ENCODE results near the gene ZNF396. TPM values are rescaled to one million over a fixed set of nuclear protein-coding genes. Genes with fewer than 3 reads are reported as not detected.

ZNF396 gene
- total RNA-seq, 1 donor from 2014 or later: 2.2 TPM

- CTCF ChIA-PET: no interaction called here
Measured at GRCh38 chr18:35376393-35376741, 770 bp downstream of the ZNF396 start.

DNA sequence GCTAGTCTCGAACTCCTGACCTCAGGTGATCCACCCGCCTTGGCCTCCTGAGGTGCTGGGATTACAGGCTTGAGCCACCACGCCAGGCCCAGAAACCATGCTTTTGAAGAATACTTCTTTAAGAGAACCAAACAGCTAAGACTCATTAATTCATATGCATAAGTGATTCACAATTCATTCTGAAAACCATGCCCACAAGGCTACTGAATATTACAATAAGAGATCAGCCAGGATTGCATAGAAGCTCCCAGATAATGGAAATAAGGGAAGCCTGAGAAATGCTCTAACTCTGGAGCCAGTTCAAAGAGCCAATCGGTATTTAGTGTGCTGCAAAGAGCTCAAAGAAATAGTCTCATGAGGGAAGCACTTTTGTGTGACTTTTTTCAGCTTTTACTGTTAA lies 2.4 kb downstream of the ZNF396 start:
- Mint-ChIP-seq H3K27me3 (no peaks in the 10 kb centered on the region), H3K9me3 (no peaks in the 10 kb centered on the region), H3K36me3 (ENCODE audit: low read depth) (no peaks in the 10 kb centered on the region), H3K4me3 (peak overlapping the region; percentile 16), H3K27ac (no peak overlapping the region), H3K4me1 (peaks cover 11% of the 10 kb centered on the region)
- no peak for ATAC-seq (ENCODE audit: low read depth)
- DNase-seq: no peak
- ChIA-PET POLR2A (interaction anchor here (1.2 kb wide), 1 partner anchor 134 kb away, joined by 3 read pairs; the partner anchor contains the start of gene ZNF397), CTCF (interaction anchor here (1.2 to 1.7 kb wide), 3 partner anchors 9 to 143 kb away, joined by 3 to 4 read pairs (median 4); no protein-coding TSS in a partner anchor)
- intact Hi-C loops (cut with micrococcal nuclease): loop anchor here (5.0 kb wide), 1 partner anchor 693 kb away; the partner anchor contains the start of gene RPRD1A
- TF ChIP-seq, protein P1, sequence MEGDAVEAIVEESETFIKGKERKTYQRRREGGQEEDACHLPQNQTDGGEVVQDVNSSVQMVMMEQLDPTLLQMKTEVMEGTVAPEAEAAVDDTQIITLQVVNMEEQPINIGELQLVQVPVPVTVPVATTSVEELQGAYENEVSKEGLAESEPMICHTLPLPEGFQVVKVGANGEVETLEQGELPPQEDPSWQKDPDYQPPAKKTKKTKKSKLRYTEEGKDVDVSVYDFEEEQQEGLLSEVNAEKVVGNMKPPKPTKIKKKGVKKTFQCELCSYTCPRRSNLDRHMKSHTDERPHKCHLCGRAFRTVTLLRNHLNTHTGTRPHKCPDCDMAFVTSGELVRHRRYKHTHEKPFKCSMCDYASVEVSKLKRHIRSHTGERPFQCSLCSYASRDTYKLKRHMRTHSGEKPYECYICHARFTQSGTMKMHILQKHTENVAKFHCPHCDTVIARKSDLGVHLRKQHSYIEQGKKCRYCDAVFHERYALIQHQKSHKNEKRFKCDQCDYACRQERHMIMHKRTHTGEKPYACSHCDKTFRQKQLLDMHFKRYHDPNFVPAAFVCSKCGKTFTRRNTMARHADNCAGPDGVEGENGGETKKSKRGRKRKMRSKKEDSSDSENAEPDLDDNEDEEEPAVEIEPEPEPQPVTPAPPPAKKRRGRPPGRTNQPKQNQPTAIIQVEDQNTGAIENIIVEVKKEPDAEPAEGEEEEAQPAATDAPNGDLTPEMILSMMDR (IDR thresholded peaks at IDR 0.05): no peak

More at GRCh38 chr18:35376393-35376741, 770 bp downstream of the ZNF396 start:
- Mint-ChIP-seq H3K36me3 (ENCODE audit: low read depth) (no peaks in the 10 kb centered on the region), H3K27ac (peak overlapping the region; percentile 47), H3K4me1 (peaks cover 11% of the 10 kb centered on the region), H3K27me3 (no peaks in the 10 kb centered on the region), H3K9me3 (no peaks in the 10 kb centered on the region), H3K4me3 (peak overlapping the region; percentile 89)
- DNase-seq (peak; percentile 44), ATAC-seq (ENCODE audit: low read depth) (peak; percentile 73)
- intact Hi-C loops (cut with micrococcal nuclease): loop anchor here (5.0 kb wide), 1 partner anchor 691 kb away; the partner anchor contains the start of gene RPRD1A
- TF ChIP-seq, protein P1 (IDR thresholded peaks at IDR 0.05): no peak
- POLR2A ChIA-PET: interaction anchor here (1.7 kb wide), 1 partner anchor 32 kb away, joined by 8 read pairs; the partner anchor contains the start of gene ZNF24

DNA sequence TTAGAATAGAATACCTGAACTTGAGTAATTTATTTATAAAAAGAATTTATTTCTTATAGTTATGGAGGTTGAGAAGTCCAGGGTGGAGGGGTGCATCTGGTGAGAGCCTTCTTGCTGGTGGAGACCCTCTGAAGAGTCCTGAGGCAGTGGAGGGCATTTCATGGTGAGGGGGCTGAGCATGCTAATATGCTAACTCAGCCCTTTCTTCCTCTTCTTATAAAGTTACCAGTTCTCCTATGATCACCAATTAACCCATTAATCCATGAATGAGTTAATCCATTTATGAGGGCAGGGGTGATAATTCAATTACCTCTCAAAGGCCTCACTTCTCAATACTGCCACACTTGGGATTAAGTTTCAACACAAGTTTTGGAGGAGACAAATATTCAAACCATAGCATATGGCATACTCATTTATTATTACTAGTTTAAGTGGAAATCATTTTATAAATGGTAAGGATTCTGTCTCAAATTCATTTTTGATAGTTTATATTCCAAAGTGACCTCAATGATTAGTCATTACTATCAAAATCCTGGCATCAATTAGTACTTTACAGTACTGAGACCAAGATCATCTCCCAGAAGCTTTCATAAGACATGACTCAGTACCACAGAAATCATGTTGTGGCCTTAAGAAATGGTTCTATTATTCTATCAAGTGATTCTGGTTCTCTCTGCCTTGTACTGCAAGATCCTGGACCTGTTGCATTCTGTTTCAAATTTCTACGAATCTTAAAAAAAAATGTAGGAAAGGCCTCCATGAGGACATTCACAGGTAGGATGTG lies 5.5 kb downstream of the ZNF396 start:
- H3K36me3 Mint-ChIP-seq (ENCODE audit: low read depth): no peaks in the 10 kb centered on the region
- H3K4me1 Mint-ChIP-seq: peaks cover 5% of the 10 kb centered on the region
- intact Hi-C loops (cut with micrococcal nuclease): no loop called here
- H3K9me3 Mint-ChIP-seq: no peaks in the 10 kb centered on the region
- H3K27me3 Mint-ChIP-seq: no peaks in the 10 kb centered on the region
- POLR2A ChIA-PET: no interaction called here
- H3K4me3 Mint-ChIP-seq: no peak overlapping the region
- TF ChIP-seq, protein P1 (IDR thresholded peaks at IDR 0.05): no peak
- H3K27ac Mint-ChIP-seq: no peak overlapping the region
- CTCF ChIA-PET: no interaction called here
- DNase-seq (no peak), ATAC-seq (ENCODE audit: low read depth) (no peak)

GRCh38 chr18:35369126-35369525 lies 8.0 kb downstream of the ZNF396 start:
- no peak overlapping the region for H3K27ac Mint-ChIP-seq
- H3K4me3 Mint-ChIP-seq: no peak overlapping the region
- no peaks in the 10 kb centered on the region for H3K4me1 Mint-ChIP-seq
- DNase-seq: no peak
- POLR2A ChIA-PET: no interaction called here
- intact Hi-C loops (cut with micrococcal nuclease): no loop called here
- CTCF ChIA-PET: no interaction called here
- TF ChIP-seq, protein P1 (IDR thresholded peaks at IDR 0.05): no peak
- no peak for ATAC-seq (ENCODE audit: low read depth)
- no peaks in the 10 kb centered on the region for H3K27me3 Mint-ChIP-seq
- no peaks in the 10 kb centered on the region for H3K36me3 Mint-ChIP-seq (ENCODE audit: low read depth)
- H3K9me3 Mint-ChIP-seq: no peaks in the 10 kb centered on the region

- POLR2A ChIA-PET: no interaction called here
- DNase-seq (no peak), ATAC-seq (ENCODE audit: low read depth) (no peak)
- no peak overlapping the region for H3K4me3 Mint-ChIP-seq
- CTCF ChIA-PET: no interaction called here
- no peaks in the 10 kb centered on the region for H3K4me1 Mint-ChIP-seq
- no peaks in the 10 kb centered on the region for H3K36me3 Mint-ChIP-seq (ENCODE audit: low read depth)
- intact Hi-C loops (cut with micrococcal nuclease): no loop called here
- no peaks in the 10 kb centered on the region for H3K27me3 Mint-ChIP-seq
- TF ChIP-seq, protein P1 (IDR thresholded peaks at IDR 0.05): no peak
- H3K9me3 Mint-ChIP-seq: no peaks in the 10 kb centered on the region
- no peak overlapping the region for H3K27ac Mint-ChIP-seq
Measured at GRCh38 chr18:35368595-35368994, 8.5 kb downstream of the ZNF396 start.
